Mammary epithelial cell (primary cell): ENCODE data around the gene ASPDH.

Experiments used
- EZH2 ChIP-seq: IDR thresholded peaks from 2 replicates; pipeline ENCODE4 v1.6.1; 2012; ENCODE audit warnings: low read length, inconsistent platforms, borderline replicate concordance
- TF ChIP-seq, protein P1 (sequence below), 2 donors: IDR thresholded peaks in 1 of 2; conservative IDR thresholded peaks in 1 of 2; 2 replicates each; pipeline ENCODE4 v1.5.1; 2011 to 2012; ENCODE audit warnings: inconsistent platforms in 2 of 2, low read length in 2 of 2, mild to moderate bottlenecking in 2 of 2, control low read depth in 1 of 2, low read depth in 1 of 2; ENCODE audit not compliant: insufficient read depth in 1 of 2; ENCODE audit errors: extremely low read depth in 1 of 2

DNA sequence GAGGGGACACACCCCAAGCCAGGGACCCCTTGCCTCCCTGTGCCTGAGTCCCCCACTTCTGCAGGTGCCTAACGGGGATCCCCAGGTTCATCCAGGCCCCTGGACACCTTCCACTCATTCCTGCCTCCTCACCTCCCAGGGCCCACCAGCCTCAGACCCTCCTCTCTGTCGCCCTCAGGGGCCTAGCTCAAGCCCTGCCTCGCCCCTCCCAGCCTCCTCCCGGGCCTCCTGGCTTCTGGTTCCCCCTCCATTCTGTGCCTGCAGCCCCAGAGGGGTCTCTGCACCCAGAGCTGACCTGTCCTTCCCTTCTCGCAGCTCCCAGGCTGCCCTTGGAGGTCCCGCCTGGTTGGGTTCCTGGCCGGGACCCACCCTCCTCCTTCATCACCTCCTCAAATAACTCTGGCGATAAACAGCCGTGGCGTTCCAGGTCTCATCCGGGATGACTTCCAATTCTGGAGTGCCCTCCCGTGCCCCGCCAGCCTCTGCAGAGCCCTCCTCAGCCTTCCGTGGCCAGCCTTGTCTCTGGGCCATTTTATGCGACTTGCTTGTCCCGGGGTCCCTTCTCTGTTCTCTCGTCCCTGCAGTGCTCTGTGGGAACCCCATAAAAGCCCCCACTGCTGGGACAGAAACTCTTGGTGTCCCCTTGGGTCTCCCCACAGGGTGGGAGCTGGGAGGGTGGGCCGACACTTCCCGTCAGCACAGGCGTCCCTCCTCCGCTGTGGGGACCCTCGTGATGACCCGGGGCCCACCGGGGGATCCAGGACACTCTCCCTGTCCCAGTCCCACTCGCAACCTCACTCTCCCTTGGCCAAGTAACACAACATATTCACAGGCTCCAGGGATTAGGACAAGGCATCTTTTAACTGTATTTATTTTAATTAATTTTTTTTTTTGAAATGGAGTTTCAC lies 11.9 kb downstream of the ASPDH start:
- TF ChIP-seq, protein P1, sequence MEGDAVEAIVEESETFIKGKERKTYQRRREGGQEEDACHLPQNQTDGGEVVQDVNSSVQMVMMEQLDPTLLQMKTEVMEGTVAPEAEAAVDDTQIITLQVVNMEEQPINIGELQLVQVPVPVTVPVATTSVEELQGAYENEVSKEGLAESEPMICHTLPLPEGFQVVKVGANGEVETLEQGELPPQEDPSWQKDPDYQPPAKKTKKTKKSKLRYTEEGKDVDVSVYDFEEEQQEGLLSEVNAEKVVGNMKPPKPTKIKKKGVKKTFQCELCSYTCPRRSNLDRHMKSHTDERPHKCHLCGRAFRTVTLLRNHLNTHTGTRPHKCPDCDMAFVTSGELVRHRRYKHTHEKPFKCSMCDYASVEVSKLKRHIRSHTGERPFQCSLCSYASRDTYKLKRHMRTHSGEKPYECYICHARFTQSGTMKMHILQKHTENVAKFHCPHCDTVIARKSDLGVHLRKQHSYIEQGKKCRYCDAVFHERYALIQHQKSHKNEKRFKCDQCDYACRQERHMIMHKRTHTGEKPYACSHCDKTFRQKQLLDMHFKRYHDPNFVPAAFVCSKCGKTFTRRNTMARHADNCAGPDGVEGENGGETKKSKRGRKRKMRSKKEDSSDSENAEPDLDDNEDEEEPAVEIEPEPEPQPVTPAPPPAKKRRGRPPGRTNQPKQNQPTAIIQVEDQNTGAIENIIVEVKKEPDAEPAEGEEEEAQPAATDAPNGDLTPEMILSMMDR (conservative IDR thresholded peaks at IDR 0.05 in 1 of 2, IDR thresholded peaks at IDR 0.05 in 1 of 2; ENCODE audit: extremely low read depth in 1 of 2, insufficient read depth in 1 of 2, low read depth in 1 of 2, low read length in 2 of 2) = no peak
- no peak for TF ChIP-seq EZH2
